Ishikawa (cell line): ENCODE results near the gene ARID3C.

Source experiments
- CEBPB ChIP-seq: IDR thresholded peaks from 2 replicates; pipeline ENCODE4 v1.6.1; 2012
- CREB1 ChIP-seq: IDR thresholded peaks from 2 replicates; pipeline ENCODE4 v1.6.1; 2012; ENCODE audit warnings: low read depth
- EGR1 ChIP-seq: IDR thresholded peaks from 2 replicates; pipeline ENCODE4 v1.6.1; 2012
- EP300 ChIP-seq: IDR thresholded peaks from 2 replicates; pipeline ENCODE4 v1.6.1; 2012; ENCODE audit warnings: borderline replicate concordance
- FOXM1 ChIP-seq: IDR thresholded peaks from 2 replicates; pipeline ENCODE4 v1.6.1; 2012; ENCODE audit warnings: low read depth, borderline replicate concordance
- MAX ChIP-seq: IDR thresholded peaks from 2 replicates; pipeline ENCODE4 v1.6.1; 2012
- RAD21 ChIP-seq: IDR thresholded peaks from 2 replicates; pipeline ENCODE4 v1.6.1; 2012; ENCODE audit warnings: low read depth
- REST ChIP-seq: IDR thresholded peaks from 2 replicates; pipeline ENCODE4 v1.6.1; 2012; ENCODE audit warnings: low read depth, mild to moderate bottlenecking
- TAF1 ChIP-seq: IDR thresholded peaks from 2 replicates; pipeline ENCODE4 v1.6.1; 2012; ENCODE audit warnings: low read depth, mild to moderate bottlenecking
- TCF12 ChIP-seq: IDR thresholded peaks from 2 replicates; pipeline ENCODE4 v1.6.1; 2012; ENCODE audit warnings: low read depth
- TEAD4 ChIP-seq: IDR thresholded peaks from 2 replicates; pipeline ENCODE4 v1.6.1; 2012
- USF1 ChIP-seq: IDR thresholded peaks from 2 replicates; pipeline ENCODE4 v1.6.1; 2012
- YY1 ChIP-seq: IDR thresholded peaks from 2 replicates; pipeline ENCODE4 v1.6.1; 2012; ENCODE audit warnings: low read depth
- ZBTB7A ChIP-seq: IDR thresholded peaks from 2 replicates; pipeline ENCODE4 v1.6.1; 2012; ENCODE audit warnings: low read depth

- TF ChIP-seq CREB1 (no peak), EP300 (no peak), TCF12 (no peak), CEBPB (no peak), TAF1 (no peak), FOXM1 (no peak), MAX (no peak), REST (no peak), TEAD4 (no peak), RAD21 (no peak), EGR1 (no peak), YY1 (no peak), ZBTB7A (no peak), USF1 (no peak)
Measured at GRCh38 chr9:34663303-34663605, 34.4 kb upstream of the ARID3C start.
